HG02981 (cell line): ENCODE results near the gene FAM210B.
A peak's percentile ranks its signal among the peaks of the same experiment; 100 is the strongest.
"Not testable (repeated sequence)": the region's sequence is repeated elsewhere in the genome, so short reads cannot be mapped to it uniquely, and the experiment has no call there.

Experiments used
- ATAC-seq: cut with Tn5 transposase; IDR thresholded peaks from one replicate; pipeline ENCODE4 v1.9.1; 2021; ENCODE audit warnings: mild to moderate bottlenecking, moderate library complexity; ENCODE audit not compliant: unreplicated experiment

The FAM210B gene

GRCh38 chr20:56360133-56360907 lies 1.5 kb downstream of the FAM210B start:
- ATAC-seq = no peak

GRCh38 chr20:56360908-56361205 lies 2.1 kb downstream of the FAM210B start:
- no peak for ATAC-seq

GRCh38 chr20:56361900-56362299 lies 3.1 kb downstream of the FAM210B start:
- no peak for ATAC-seq

GRCh38 chr20:56362833-56363413 lies 4.1 kb downstream of the FAM210B start:
- ATAC-seq = no peak

GRCh38 chr20:56363491-56363890 lies 4.7 kb downstream of the FAM210B start:
- ATAC-seq = no peak

GRCh38 chr20:56368351-56369134 lies 9.8 kb downstream of the FAM210B start:
- no peak for ATAC-seq

- no peak for ATAC-seq
Observed at GRCh38 chr20:56369179-56369578, 10.4 kb downstream of the FAM210B start.

GRCh38 chr20:56371977-56372376 lies 13.2 kb downstream of the FAM210B start:
- ATAC-seq = no peak

GRCh38 chr20:56372850-56373249 lies 14.1 kb downstream of the FAM210B start:
- ATAC-seq = no peak

GRCh38 chr20:56373942-56374341 lies 15.2 kb downstream of the FAM210B start:
- ATAC-seq = peak; percentile 61

- ATAC-seq = no peak
Observed at GRCh38 chr20:56376331-56376730, 17.6 kb downstream of the FAM210B start.

- ATAC-seq = no peak
Observed at GRCh38 chr20:56378386-56378785, 19.6 kb downstream of the FAM210B start.

- ATAC-seq = no peak
Observed at GRCh38 chr20:56380375-56380774, 21.6 kb downstream of the FAM210B start.

GRCh38 chr20:56381501-56381900 lies 22.7 kb downstream of the FAM210B start:
- ATAC-seq = no peak

- no peak for ATAC-seq
Observed at GRCh38 chr20:56382696-56383095, 23.9 kb downstream of the FAM210B start.

GRCh38 chr20:56383334-56383733 lies 24.6 kb downstream of the FAM210B start:
- ATAC-seq = no peak

GRCh38 chr20:56385130-56385529 lies 26.4 kb downstream of the FAM210B start:
- no peak for ATAC-seq

GRCh38 chr20:56386219-56386618 lies 27.4 kb downstream of the FAM210B start:
- no peak for ATAC-seq

GRCh38 chr20:56388882-56389281 lies 30.1 kb downstream of the FAM210B start:
- no peak for ATAC-seq

GRCh38 chr20:56389807-56390206 lies 31.0 kb downstream of the FAM210B start:
- no peak for ATAC-seq

GRCh38 chr20:56390396-56390795 lies 31.6 kb downstream of the FAM210B start:
- ATAC-seq = not testable (repeated sequence)

- no peak for ATAC-seq
Observed at GRCh38 chr20:56391037-56391436, 32.3 kb downstream of the FAM210B start.
